WTC11 (cell line): ENCODE results near the gene TTLL9. TPM values are rescaled to one million over a fixed set of nuclear protein-coding genes. Genes with fewer than 3 reads are reported as not detected.

Source experiments
- ATAC-seq: fragments of 200-7000 bp; cut with Tn5 transposase; 2 replicates; pipeline ENCODE4 v1.10.0; 2021; ENCODE audit warnings: mild to moderate bottlenecking, moderate library complexity
- CTCF ChIA-PET: fragments of 300-600 bp; sonication (Branson Sonifier 250); formaldehyde crosslinking; loops from one replicate; lab custom pipeline; 2021; ENCODE audit warnings: antibody characterized with exemption; lab: Charles Lee
- POLR2A ChIA-PET: fragments of 350-600 bp; sonication (Branson Sonifier 250); formaldehyde crosslinking; loops from one replicate; lab custom pipeline; 2021; ENCODE audit warnings: antibody characterized with exemption; lab: Charles Lee
- DNase-seq: peaks from one replicate; pipeline ENCODE4 v3.0.0; 2021; ENCODE audit warnings: low spot score
- H3K27ac Mint-ChIP-seq: 2 replicates; pipeline ENCODE4 v1.8.0; 2021; ENCODE audit warnings: mixed read lengths
- H3K27me3 Mint-ChIP-seq: 2 replicates; pipeline ENCODE4 v1.8.0; 2021; ENCODE audit warnings: low read depth, mild to moderate bottlenecking, moderate library complexity, mixed read lengths
- H3K36me3 Mint-ChIP-seq: 2 replicates; pipeline ENCODE4 v1.8.0; 2021; ENCODE audit warnings: mixed read lengths
- H3K4me1 Mint-ChIP-seq: 2 replicates; pipeline ENCODE4 v1.8.0; 2022; ENCODE audit warnings: mixed read lengths
- H3K4me3 Mint-ChIP-seq: 2 replicates; pipeline ENCODE4 v1.8.0; 2021; ENCODE audit warnings: mild to moderate bottlenecking, moderate library complexity, mixed read lengths
- H3K9me3 Mint-ChIP-seq: 2 replicates; pipeline ENCODE4 v1.8.0; 2021; ENCODE audit warnings: mixed read lengths
- CREM ChIP-seq: sonication (generic); formaldehyde crosslinking; IDR thresholded peaks from 2 replicates; pipeline ENCODE4 v1.8.1; 2022; ENCODE audit warnings: mild to moderate bottlenecking, missing genetic modification reagents, moderate library complexity
- JUN ChIP-seq: sonication (generic); formaldehyde crosslinking; IDR thresholded peaks from 2 replicates; pipeline ENCODE4 v1.8.0; 2023; ENCODE audit warnings: mild to moderate bottlenecking, missing genetic modification reagents
- MYBL2 ChIP-seq: sonication (generic); formaldehyde crosslinking; IDR thresholded peaks from 2 replicates; pipeline ENCODE4 v1.8.1; 2023; ENCODE audit warnings: mild to moderate bottlenecking, moderate library complexity, missing genetic modification reagents
- NR2C2 ChIP-seq: sonication (generic); formaldehyde crosslinking; IDR thresholded peaks from 2 replicates; pipeline ENCODE4 v1.8.0; 2022; ENCODE audit warnings: mild to moderate bottlenecking, missing genetic modification reagents
- PRRX2 ChIP-seq: fragments of 250-450 bp; sonication (Bioruptor Pico); IDR thresholded peaks from 2 replicates; pipeline ENCODE4 v1.8.0; 2021; ENCODE audit warnings: mild to moderate bottlenecking
- SMAD3 ChIP-seq: sonication (generic); formaldehyde crosslinking; IDR thresholded peaks from 2 replicates; pipeline ENCODE4 v1.8.0; 2022; ENCODE audit warnings: missing genetic modification reagents, mild to moderate bottlenecking, borderline replicate concordance
- SOX15 ChIP-seq: fragments of 250-450 bp; sonication (Bioruptor Pico); IDR thresholded peaks from 2 replicates; pipeline ENCODE4 v1.9.0; 2021; ENCODE audit warnings: mild to moderate bottlenecking
- TCF7 ChIP-seq: sonication (generic); formaldehyde crosslinking; IDR thresholded peaks from 2 replicates; pipeline ENCODE4 v1.8.0; 2022; ENCODE audit warnings: mild to moderate bottlenecking, low read depth, missing genetic modification reagents, moderate library complexity
- TEAD1 ChIP-seq: sonication (generic); formaldehyde crosslinking; IDR thresholded peaks from 2 replicates; pipeline ENCODE4 v1.8.0; 2022; ENCODE audit warnings: mild to moderate bottlenecking, missing genetic modification reagents
- TEAD4 ChIP-seq: sonication (generic); formaldehyde crosslinking; IDR thresholded peaks from 2 replicates; pipeline ENCODE4 v1.8.0; 2022; ENCODE audit warnings: mild to moderate bottlenecking, missing genetic modification reagents
- ZBTB21 ChIP-seq: sonication (generic); formaldehyde crosslinking; IDR thresholded peaks from 2 replicates; pipeline ENCODE4 v1.8.1; 2023; ENCODE audit warnings: mild to moderate bottlenecking, missing genetic modification reagents, borderline replicate concordance
- ZNF138 ChIP-seq: sonication (generic); formaldehyde crosslinking; conservative IDR thresholded peaks from 2 replicates; pipeline ENCODE4 v1.8.1; 2022; ENCODE audit warnings: mild to moderate bottlenecking, moderate library complexity, missing genetic modification reagents
- ZNF416 ChIP-seq: fragments of 250-450 bp; sonication (Bioruptor Pico); IDR thresholded peaks from 2 replicates; pipeline ENCODE4 v1.9.0; 2021; ENCODE audit warnings: mild to moderate bottlenecking, inconsistent platforms
- ZNF423 ChIP-seq: fragments of 250-450 bp; sonication (Bioruptor Pico); IDR thresholded peaks from 2 replicates; pipeline ENCODE4 v2.1.2; 2022; ENCODE audit warnings: mild to moderate bottlenecking, moderate library complexity
- total RNA-seq: library from RNA; stranded (reverse); gene quantifications from 3 replicates; pipeline ENCODE4 v1.2.3, GENCODE V29; 2021
- TF ChIP-seq, protein P1 (sequence below): fragments of 250-450 bp; sonication (Bioruptor Pico); IDR thresholded peaks from 2 replicates; pipeline ENCODE4 v1.9.0; 2021; ENCODE audit warnings: mild to moderate bottlenecking
- TF ChIP-seq, protein P2 (sequence below): sonication (generic); formaldehyde crosslinking; IDR thresholded peaks from 2 replicates; pipeline ENCODE4 v1.8.1; 2022; ENCODE audit warnings: low read depth, mild to moderate bottlenecking, moderate library complexity, missing genetic modification reagents, borderline replicate concordance
- TF ChIP-seq, protein P3 (sequence below): sonication (generic); formaldehyde crosslinking; IDR thresholded peaks from 2 replicates; pipeline ENCODE4 v1.8.1; 2022; ENCODE audit warnings: missing genetic modification reagents, borderline replicate concordance
- TF ChIP-seq, protein P4 (sequence below): sonication (generic); formaldehyde crosslinking; IDR thresholded peaks from 2 replicates; pipeline ENCODE4 v1.8.0; 2022; ENCODE audit warnings: missing genetic modification reagents
- TF ChIP-seq, protein P5 (sequence below): sonication (generic); formaldehyde crosslinking; IDR thresholded peaks from 2 replicates; pipeline ENCODE4 v1.8.1; 2023; ENCODE audit warnings: mild to moderate bottlenecking, missing genetic modification reagents
- TF ChIP-seq, protein P6 (sequence below): sonication (generic); formaldehyde crosslinking; IDR thresholded peaks from 2 replicates; pipeline ENCODE4 v1.8.1; 2022; ENCODE audit warnings: mild to moderate bottlenecking, moderate library complexity, missing genetic modification reagents

Gene TTLL9
- total RNA-seq, 1 experiment from 2014 or later = not detected

DNA sequence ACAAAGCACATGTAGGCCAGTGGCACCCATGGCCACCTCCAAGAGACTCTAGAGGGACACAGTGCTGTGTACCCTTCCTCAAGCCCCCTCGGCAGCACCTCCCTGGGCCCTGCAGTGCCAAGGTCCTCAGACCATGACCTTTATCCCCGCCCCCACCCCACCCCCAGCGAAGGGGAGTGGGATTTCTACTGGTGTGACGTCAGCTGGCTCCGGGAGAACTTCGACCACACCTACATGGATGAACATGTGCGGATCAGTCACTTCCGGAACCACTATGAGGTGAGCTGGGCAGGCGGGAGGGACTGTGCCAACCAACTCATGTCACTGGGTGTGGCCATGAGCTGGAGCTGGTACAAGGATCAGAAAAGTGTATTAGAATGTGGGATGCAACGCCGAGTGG lies 38.0 kb downstream of the TTLL9 start (continued):
- TF ChIP-seq, protein P1, sequence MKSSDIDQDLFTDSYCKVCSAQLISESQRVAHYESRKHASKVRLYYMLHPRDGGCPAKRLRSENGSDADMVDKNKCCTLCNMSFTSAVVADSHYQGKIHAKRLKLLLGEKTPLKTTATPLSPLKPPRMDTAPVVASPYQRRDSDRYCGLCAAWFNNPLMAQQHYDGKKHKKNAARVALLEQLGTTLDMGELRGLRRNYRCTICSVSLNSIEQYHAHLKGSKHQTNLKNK (CRISPR knock-in tag) = no peak
- TF ChIP-seq JUN (CRISPR knock-in tag) (no peak), TEAD4 (no peak), ZNF416 (CRISPR knock-in tag) (no peak), SMAD3 (no peak), SOX15 (CRISPR knock-in tag) (no peak), PRRX2 (CRISPR knock-in tag) (no peak), TEAD1 (CRISPR knock-in tag) (no peak)
- TF ChIP-seq, protein P2, sequence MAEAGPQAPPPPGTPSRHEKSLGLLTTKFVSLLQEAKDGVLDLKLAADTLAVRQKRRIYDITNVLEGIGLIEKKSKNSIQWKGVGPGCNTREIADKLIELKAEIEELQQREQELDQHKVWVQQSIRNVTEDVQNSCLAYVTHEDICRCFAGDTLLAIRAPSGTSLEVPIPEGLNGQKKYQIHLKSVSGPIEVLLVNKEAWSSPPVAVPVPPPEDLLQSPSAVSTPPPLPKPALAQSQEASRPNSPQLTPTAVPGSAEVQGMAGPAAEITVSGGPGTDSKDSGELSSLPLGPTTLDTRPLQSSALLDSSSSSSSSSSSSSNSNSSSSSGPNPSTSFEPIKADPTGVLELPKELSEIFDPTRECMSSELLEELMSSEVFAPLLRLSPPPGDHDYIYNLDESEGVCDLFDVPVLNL (CRISPR knock-in tag) = no peak

DNA sequence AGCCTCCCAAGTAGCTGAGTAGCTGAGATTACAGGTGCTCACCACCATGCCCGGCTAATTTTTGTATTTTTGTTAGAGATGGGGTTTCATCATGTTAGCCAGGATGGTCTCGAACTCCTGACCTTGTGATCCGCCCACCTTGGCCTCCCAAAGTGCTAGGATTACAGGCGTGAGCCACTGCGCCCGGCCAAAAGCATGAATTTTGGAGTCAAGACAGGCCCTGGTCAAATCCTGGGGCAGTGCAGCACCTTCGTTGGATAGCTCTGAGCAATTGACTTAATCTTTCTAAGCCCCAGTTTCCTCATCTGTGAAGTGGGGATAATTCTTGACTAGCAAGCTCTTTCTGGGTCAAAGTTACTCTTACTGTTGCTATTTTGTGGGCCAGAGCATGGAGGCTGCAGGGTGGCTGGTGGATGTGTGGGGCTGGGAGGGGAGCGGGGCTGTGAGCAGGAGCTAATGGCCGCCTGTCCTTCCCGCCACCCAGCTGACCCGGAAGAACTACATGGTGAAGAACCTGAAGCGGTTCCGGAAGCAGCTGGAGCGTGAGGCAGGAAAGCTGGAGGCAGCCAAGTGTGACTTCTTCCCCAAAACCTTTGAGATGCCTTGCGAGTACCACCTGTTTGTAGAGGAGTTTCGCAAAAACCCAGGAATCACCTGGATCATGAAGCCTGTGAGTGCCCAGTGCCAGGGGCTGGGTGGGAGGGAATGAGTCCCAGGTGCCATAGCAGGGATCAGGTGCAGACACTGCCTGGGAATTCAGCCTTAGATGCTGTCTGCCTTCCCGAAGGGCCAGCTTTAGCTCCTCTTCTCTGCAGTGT lies 39.0 kb downstream of the TTLL9 start:
- ChIA-PET CTCF (interaction anchor here (1.0 to 1.6 kb wide), 3 partner anchors 42 to 63 kb away, joined by 5 to 7 read pairs (median 5); partner anchors contain the start of gene PDRG1), POLR2A (no interaction called here)
- H3K4me1 Mint-ChIP-seq = peaks cover 53% of the 10 kb centered on the region
- no peak overlapping the region for H3K27ac Mint-ChIP-seq
- ATAC-seq = no peak
- no peaks in the 10 kb centered on the region; the same call in 1 of the 2 replicates for H3K27me3 Mint-ChIP-seq
- H3K36me3 Mint-ChIP-seq = no peaks in the 10 kb centered on the region
- H3K4me3 Mint-ChIP-seq = no peak overlapping the region
- no peaks in the 10 kb centered on the region for H3K9me3 Mint-ChIP-seq
- TF ChIP-seq CREM (CRISPR knock-in tag) (no peak), ZBTB21 (CRISPR knock-in tag) (no peak), ZNF138 (no peak), ZNF423 (no peak), TEAD1 (CRISPR knock-in tag) (no peak), NR2C2 (CRISPR knock-in tag) (no peak), MYBL2 (CRISPR knock-in tag) (no peak), TCF7 (CRISPR knock-in tag) (no peak)
- TF ChIP-seq, protein P3, sequence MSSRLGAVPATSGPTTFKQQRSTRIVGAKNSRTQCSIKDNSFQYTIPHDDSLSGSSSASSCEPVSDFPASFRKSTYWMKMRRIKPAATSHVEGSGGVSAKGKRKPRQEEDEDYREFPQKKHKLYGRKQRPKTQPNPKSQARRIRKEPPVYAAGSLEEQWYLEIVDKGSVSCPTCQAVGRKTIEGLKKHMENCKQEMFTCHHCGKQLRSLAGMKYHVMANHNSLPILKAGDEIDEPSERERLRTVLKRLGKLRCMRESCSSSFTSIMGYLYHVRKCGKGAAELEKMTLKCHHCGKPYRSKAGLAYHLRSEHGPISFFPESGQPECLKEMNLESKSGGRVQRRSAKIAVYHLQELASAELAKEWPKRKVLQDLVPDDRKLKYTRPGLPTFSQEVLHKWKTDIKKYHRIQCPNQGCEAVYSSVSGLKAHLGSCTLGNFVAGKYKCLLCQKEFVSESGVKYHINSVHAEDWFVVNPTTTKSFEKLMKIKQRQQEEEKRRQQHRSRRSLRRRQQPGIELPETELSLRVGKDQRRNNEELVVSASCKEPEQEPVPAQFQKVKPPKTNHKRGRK = no peak
- TF ChIP-seq, protein P4, sequence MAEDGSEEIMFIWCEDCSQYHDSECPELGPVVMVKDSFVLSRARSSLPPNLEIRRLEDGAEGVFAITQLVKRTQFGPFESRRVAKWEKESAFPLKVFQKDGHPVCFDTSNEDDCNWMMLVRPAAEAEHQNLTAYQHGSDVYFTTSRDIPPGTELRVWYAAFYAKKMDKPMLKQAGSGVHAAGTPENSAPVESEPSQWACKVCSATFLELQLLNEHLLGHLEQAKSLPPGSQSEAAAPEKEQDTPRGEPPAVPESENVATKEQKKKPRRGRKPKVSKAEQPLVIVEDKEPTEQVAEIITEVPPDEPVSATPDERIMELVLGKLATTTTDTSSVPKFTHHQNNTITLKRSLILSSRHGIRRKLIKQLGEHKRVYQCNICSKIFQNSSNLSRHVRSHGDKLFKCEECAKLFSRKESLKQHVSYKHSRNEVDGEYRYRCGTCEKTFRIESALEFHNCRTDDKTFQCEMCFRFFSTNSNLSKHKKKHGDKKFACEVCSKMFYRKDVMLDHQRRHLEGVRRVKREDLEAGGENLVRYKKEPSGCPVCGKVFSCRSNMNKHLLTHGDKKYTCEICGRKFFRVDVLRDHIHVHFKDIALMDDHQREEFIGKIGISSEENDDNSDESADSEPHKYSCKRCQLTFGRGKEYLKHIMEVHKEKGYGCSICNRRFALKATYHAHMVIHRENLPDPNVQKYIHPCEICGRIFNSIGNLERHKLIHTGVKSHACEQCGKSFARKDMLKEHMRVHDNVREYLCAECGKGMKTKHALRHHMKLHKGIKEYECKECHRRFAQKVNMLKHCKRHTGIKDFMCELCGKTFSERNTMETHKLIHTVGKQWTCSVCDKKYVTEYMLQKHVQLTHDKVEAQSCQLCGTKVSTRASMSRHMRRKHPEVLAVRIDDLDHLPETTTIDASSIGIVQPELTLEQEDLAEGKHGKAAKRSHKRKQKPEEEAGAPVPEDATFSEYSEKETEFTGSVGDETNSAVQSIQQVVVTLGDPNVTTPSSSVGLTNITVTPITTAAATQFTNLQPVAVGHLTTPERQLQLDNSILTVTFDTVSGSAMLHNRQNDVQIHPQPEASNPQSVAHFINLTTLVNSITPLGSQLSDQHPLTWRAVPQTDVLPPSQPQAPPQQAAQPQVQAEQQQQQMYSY (CRISPR knock-in tag) = no peak
- TF ChIP-seq, protein P5, sequence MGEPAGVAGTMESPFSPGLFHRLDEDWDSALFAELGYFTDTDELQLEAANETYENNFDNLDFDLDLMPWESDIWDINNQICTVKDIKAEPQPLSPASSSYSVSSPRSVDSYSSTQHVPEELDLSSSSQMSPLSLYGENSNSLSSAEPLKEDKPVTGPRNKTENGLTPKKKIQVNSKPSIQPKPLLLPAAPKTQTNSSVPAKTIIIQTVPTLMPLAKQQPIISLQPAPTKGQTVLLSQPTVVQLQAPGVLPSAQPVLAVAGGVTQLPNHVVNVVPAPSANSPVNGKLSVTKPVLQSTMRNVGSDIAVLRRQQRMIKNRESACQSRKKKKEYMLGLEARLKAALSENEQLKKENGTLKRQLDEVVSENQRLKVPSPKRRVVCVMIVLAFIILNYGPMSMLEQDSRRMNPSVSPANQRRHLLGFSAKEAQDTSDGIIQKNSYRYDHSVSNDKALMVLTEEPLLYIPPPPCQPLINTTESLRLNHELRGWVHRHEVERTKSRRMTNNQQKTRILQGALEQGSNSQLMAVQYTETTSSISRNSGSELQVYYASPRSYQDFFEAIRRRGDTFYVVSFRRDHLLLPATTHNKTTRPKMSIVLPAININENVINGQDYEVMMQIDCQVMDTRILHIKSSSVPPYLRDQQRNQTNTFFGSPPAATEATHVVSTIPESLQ (CRISPR knock-in tag) = no peak
- TF ChIP-seq, protein P6, sequence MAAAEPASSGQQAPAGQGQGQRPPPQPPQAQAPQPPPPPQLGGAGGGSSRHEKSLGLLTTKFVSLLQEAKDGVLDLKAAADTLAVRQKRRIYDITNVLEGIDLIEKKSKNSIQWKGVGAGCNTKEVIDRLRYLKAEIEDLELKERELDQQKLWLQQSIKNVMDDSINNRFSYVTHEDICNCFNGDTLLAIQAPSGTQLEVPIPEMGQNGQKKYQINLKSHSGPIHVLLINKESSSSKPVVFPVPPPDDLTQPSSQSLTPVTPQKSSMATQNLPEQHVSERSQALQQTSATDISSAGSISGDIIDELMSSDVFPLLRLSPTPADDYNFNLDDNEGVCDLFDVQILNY (CRISPR knock-in tag) = no peak
- no peak for DNase-seq
